ENCODE data around the gene SPPL2B. TPM values are rescaled to one million over a fixed set of nuclear protein-coding genes. Genes with fewer than 3 reads are reported as not detected.
"Not testable (repeated sequence)": the region's sequence is repeated elsewhere in the genome, so short reads cannot be mapped to it uniquely, and the experiment has no call there.

SPPL2B gene
- total RNA-seq, 2 experiments from 2014 or later, result 69.9 to 96.6 TPM

DNA sequence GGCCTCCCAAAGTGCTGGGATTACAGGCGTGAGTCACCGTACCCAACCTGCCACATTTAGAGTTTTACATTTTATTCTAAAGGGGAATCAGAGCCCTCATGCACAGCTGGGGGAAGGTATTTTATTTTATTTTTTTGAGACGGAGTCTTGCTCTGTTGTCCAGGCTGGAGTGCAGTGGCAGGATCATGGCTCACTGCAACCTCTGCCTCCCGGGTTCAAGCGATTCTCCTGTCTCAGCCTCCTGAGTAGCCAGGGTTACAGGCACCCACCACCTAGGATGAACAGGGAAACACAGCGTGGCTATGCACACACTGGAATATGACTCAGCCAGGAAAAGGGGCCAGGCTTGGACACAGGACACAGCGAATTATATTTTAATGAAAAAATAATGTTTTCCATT lies 68.7 kb downstream of the SPPL2B start:
- H3K27ac Mint-ChIP-seq; H3K9me3 Mint-ChIP-seq; POLR2A ChIA-PET; H3K4me3 Mint-ChIP-seq; H3K36me3 Mint-ChIP-seq (ENCODE audit: low read depth); DNase-seq: not testable (repeated sequence)
- H3K4me1 Mint-ChIP-seq, result peaks cover 11% of the 10 kb centered on the region
- H3K27me3 Mint-ChIP-seq, result peaks cover 11% of the 10 kb centered on the region
- CTCF ChIA-PET, result interaction anchor here (1.2 kb wide), 1 partner anchor 12 kb away, joined by 3 read pairs; no protein-coding TSS in a partner anchor

DNA sequence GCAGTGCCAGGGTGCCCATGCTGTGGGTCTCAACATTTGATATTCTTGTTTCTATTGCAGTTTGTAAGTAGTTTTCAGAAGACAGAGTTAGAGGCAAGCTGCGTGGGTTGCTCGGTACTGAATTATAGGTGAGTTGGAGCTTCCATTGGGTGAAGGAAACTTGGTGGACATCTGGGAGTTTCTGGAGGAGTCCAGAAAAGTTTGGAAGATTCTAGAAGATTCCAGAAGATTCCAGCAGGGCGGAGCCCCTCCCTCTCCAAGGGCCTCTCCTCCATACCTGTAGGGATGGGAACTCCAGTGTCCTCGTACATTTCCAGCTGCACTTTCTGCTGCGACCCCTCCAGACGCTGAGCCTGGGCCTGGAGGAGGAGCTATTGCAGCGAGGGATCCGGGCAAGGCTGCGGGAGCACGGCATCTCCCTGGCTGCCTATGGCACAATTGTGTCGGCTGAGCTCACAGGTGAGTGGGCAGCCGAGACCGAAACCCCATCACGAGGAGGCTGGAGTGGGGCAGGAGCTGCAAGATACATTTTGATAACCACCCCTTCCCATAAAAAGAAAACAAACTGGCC lies 70.3 kb downstream of the SPPL2B start:
- ChIA-PET POLR2A (no interaction called here), CTCF (interaction anchor here (1.5 kb wide), 1 partner anchor 27 kb away, joined by 3 read pairs; no protein-coding TSS in a partner anchor)
- H3K4me1 Mint-ChIP-seq, result peaks cover 5% of the 10 kb centered on the region
- no peak for DNase-seq
- no peaks in the 10 kb centered on the region for H3K27me3 Mint-ChIP-seq
- no peaks in the 10 kb centered on the region for H3K9me3 Mint-ChIP-seq
- H3K4me3 Mint-ChIP-seq, result no peak overlapping the region
- no peak overlapping the region for H3K27ac Mint-ChIP-seq
- no peaks in the 10 kb centered on the region for H3K36me3 Mint-ChIP-seq (ENCODE audit: low read depth)

DNA sequence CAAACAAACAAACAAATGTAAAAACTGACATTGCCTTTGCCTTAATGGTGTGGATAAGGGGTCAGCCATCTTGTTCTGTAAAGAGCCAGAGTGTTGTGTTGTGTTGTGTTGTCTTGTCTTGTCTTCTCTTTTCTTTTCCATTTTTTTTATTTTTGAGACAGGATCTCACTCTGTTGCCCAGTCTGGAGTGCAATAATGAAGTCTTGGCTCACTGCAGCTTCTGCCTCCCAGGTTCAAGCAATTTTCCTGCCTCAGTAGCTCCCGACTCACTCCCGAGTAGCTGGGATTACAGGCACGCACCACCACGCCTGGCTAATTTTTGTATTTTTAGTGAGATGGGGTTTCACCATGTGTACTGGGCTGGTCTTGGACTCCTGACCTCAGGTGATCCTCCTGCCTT lies 71.1 kb downstream of the SPPL2B start:
- POLR2A ChIA-PET, result no interaction called here
- Mint-ChIP-seq H3K36me3 (ENCODE audit: low read depth) (no peaks in the 10 kb centered on the region), H3K27me3 (no peaks in the 10 kb centered on the region), H3K4me3 (no peak overlapping the region), H3K9me3 (no peaks in the 10 kb centered on the region), H3K27ac (no peak overlapping the region), H3K4me1 (no peaks in the 10 kb centered on the region)
- CTCF ChIA-PET, result interaction anchor here (1.5 kb wide), 1 partner anchor 26 kb away, joined by 3 read pairs; no protein-coding TSS in a partner anchor
- DNase-seq, result no peak

Other genes starting within 250 kb of the SPPL2B start
- gene MOB3A, start 232.4 kb upstream of the SPPL2B start, total RNA-seq, result 100 to 1,000 TPM; 217 to 239 TPM
- gene IZUMO4, start 231.8 kb upstream of the SPPL2B start, total RNA-seq, result 1 to 10 TPM; 7.5 to 9.9 TPM
- gene AP3D1, start 177.1 kb upstream of the SPPL2B start, total RNA-seq, result 10 to 100 TPM; 95.7 to 95.8 TPM
- gene DOT1L, start 164.8 kb upstream of the SPPL2B start, total RNA-seq, result 10 to 100 TPM; 62.3 to 66.2 TPM
- gene PLEKHJ1, start 92.4 kb upstream of the SPPL2B start, total RNA-seq, result 10 to 100 TPM; 56.2 to 71.9 TPM
- gene SF3A2, start 91.9 kb upstream of the SPPL2B start, total RNA-seq, result 100 to 1,000 TPM; 142 to 151 TPM
- gene AMH, start 79.4 kb upstream of the SPPL2B start, total RNA-seq, result 1 to 10 TPM; 5.2 to 9.2 TPM
- under 1 TPM in 1 of 2 experiments, not detected in 1; 0.27 TPM for gene JSRP1, start 72.3 kb upstream of the SPPL2B start, total RNA-seq
- gene PEAK3, start 46.5 kb upstream of the SPPL2B start, total RNA-seq, result under 1 TPM; 0.17 to 0.25 TPM
- under 1 TPM; 0.35 to 0.44 TPM for gene LINGO3, start 20.5 kb upstream of the SPPL2B start, total RNA-seq
- 100 to 1,000 TPM; 105 to 114 TPM for gene LSM7, start 98 bp upstream of the SPPL2B start, total RNA-seq
- not detected for gene TMPRSS9, start 31.6 kb downstream of the SPPL2B start, total RNA-seq
- gene TIMM13, start 98.9 kb downstream of the SPPL2B start, total RNA-seq, result 10 to 100 TPM; 49.0 to 66.4 TPM
- 100 to 1,000 TPM; 101 to 113 TPM for gene LMNB2, start 128.3 kb downstream of the SPPL2B start, total RNA-seq
- gene GADD45B, start 147.4 kb downstream of the SPPL2B start, total RNA-seq, result 10 to 100 TPM; 31.2 to 39.2 TPM